ENCODE measurements around the gene CEMIP. TPM values are rescaled to one million over a fixed set of nuclear protein-coding genes. Genes with fewer than 3 reads are reported as not detected.

CEMIP gene
- total and polyA plus RNA-seq, 2 of the 4 experiments (the other 2 are of a cell fraction): 63.8 to 78.0 TPM

DNA sequence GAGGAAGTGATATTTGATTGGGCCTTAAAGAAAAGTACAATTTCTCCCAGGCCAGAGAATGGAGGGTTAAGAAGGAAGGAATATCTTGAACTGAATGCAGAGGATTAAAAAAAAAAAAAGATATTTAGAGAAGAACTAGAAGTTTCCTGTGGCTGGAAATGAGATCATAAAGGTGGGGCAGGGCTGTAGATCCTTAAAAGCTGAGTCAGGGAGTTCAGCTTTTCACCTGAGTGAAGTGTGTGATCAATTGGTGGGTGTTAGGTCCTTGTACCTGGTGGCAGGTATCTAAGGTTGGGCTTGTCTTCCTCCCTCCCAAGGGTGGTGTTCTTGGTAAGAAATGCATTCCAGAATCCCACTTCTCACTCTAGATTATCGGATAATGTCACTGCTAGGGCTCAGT lies 11.8 kb downstream of the CEMIP start:
- in situ Hi-C loops (cut with MboI; ENCODE audit: low sequenced_read_pairs): no loop called here
- TF ChIP-seq ELK1 (IDR thresholded peaks at IDR 0.05; ENCODE audit: borderline replicate concordance, low read depth, low read length): no peak
- TF ChIP-seq CTCF (conservative IDR thresholded peaks at IDR 0.05; ENCODE audit: low read depth, low read length): no peak
- no peak for TF ChIP-seq MAFK (IDR thresholded peaks at IDR 0.05; ENCODE audit: low read depth, low read length)
- no peak for TF ChIP-seq POLR2A (IDR thresholded peaks at IDR 0.05; ENCODE audit: low read depth, low read length)
- no peak for TF ChIP-seq NFE2L2 (IDR thresholded peaks at IDR 0.05; ENCODE audit: low read depth, low read length)
- TF ChIP-seq RFX5 (IDR thresholded peaks at IDR 0.05; ENCODE audit: low read depth, low read length): no peak
- no peak for TF ChIP-seq MAZ (IDR thresholded peaks at IDR 0.05; ENCODE audit: borderline replicate concordance, low read depth, low read length)
- no peak overlapping the region for H3K9ac ChIP-seq (ENCODE audit: low read depth, low read length)
- no peak overlapping the region for H3K56ac ChIP-seq (ENCODE audit: extremely low read depth, insufficient read depth, low read length)
- no peaks in the 10 kb centered on the region for H3K9me3 ChIP-seq (ENCODE audit: control insufficient read depth, insufficient read depth, low read length)
- dilution Hi-C loops (cut with HindIII; ENCODE audit: low sequenced_read_pairs, unreplicated experiment): no loop called here
- H4K91ac ChIP-seq (ENCODE audit: insufficient read depth, low read depth, low read length): no peak overlapping the region
- ATAC-seq (ENCODE audit: low read depth): no peak
- H3K9me1 ChIP-seq (ENCODE audit: insufficient read depth, low read length): peaks cover 11% of the 10 kb centered on the region
- H2BK15ac ChIP-seq (ENCODE audit: low read depth, low read length): no peak overlapping the region
- peaks cover 58% of the 10 kb centered on the region for H4K20me1 ChIP-seq (ENCODE audit: insufficient read depth, low read length)
- no peak overlapping the region for H3K4ac ChIP-seq (ENCODE audit: low read depth, low read length)
- H3K4me3 ChIP-seq (ENCODE audit: insufficient read depth, low read depth, low read length): no peak overlapping the region
- DNase-seq: no peak
- CTCF ChIA-PET: no interaction called here
- no peak overlapping the region for H3K4me2 ChIP-seq (ENCODE audit: low read depth, low read length)
- no peak overlapping the region for H4K5ac ChIP-seq (ENCODE audit: low read depth, low read length)
- H2AFZ ChIP-seq (replicated peaks; ENCODE audit: low read length, poor library complexity): no peak overlapping the region
- no peak overlapping the region for H2AK9ac ChIP-seq (replicated peaks; ENCODE audit: low read depth, low read length, poor library complexity)
- no TSS peak for BruUV-seq (replicated peaks)
- no peaks in the 10 kb centered on the region for H3K27me3 ChIP-seq (ENCODE audit: control insufficient read depth, insufficient read depth, low read length)
- peaks cover 9 to 26% of the 10 kb centered on the region in 2 experiments; a peak in 3 of 4 replicates for H3K79me1 ChIP-seq (ENCODE audit: low read depth in 1 of 2, low read length in 2 of 2)
- H2BK5ac ChIP-seq (ENCODE audit: low read depth, low read length, poor library complexity, severe bottlenecking): no peak overlapping the region
- no CpG with 5 or more reads among the region's 1 CpG for WGBS, 2 experiments (ENCODE audit: extremely low coverage in 2 of 2, insufficient read length in 1 of 2)
- H2AK5ac ChIP-seq (ENCODE audit: low read depth, low read length): no peak overlapping the region
- H2BK120ac ChIP-seq (ENCODE audit: low read depth, low read length): no peak overlapping the region
- H3K18ac ChIP-seq (ENCODE audit: low read depth, low read length): no peak overlapping the region
- H3K36me3 ChIP-seq (ENCODE audit: control insufficient read depth, insufficient read depth, low read length): peaks cover 66% of the 10 kb centered on the region
- H3K4me1 ChIP-seq (ENCODE audit: control insufficient read depth, insufficient read depth, low read length): peaks cover 16% of the 10 kb centered on the region
- no peak overlapping the region for H3K14ac ChIP-seq (replicated peaks; ENCODE audit: low read depth, low read length)
- no peak overlapping the region for H3K27ac ChIP-seq (ENCODE audit: insufficient read depth, low read length)
- H4K8ac ChIP-seq (ENCODE audit: low read depth in 2 of 2, low read length in 2 of 2): no peak overlapping the region; a peak in 1 of 4 replicates
- POLR2A ChIA-PET (ENCODE audit: unreplicated experiment): no interaction called here
- H3K23ac ChIP-seq (ENCODE audit: low read depth, low read length): no peak overlapping the region
- intact Hi-C loops (cut with micrococcal nuclease): no loop called here
- no peak overlapping the region for H2BK20ac ChIP-seq (ENCODE audit: low read depth, low read length)

All from IMR-90 (cell line).